Activated CD8-positive, alpha-beta T cell treated with anti-CD3 and anti-CD28 coated beads, Interleukin-2, amount 10 ng/mL, durations not matched to agents 7 days and 5 days (primary cell): Measurements from ENCODE around the gene CXADR. TPM values are rescaled to one million over a fixed set of nuclear protein-coding genes. Genes with fewer than 3 reads are reported as not detected.
"Not testable (repeated sequence)": the region's sequence is repeated elsewhere in the genome, so short reads cannot be mapped to it uniquely, and the experiment has no call there.

Source experiments
- ATAC-seq: fragments of 150-1000 bp; cut with Tn5 transposase; one replicate; pipeline ENCODE4 v1.10.0; 2021; ENCODE audit warnings: moderate library complexity
- CTCF ChIA-PET: fragments of 350-600 bp; sonication (Branson Sonifier 250); formaldehyde crosslinking; loops from one replicate; lab custom pipeline; 2021; ENCODE audit warnings: antibody characterized with exemption; lab: Charles Lee
- POLR2A ChIA-PET: fragments of 350-600 bp; sonication (Branson Sonifier 250); formaldehyde crosslinking; loops from one replicate; lab custom pipeline; 2021; ENCODE audit warnings: antibody characterized with exemption; lab: Charles Lee
- DNase-seq: peaks from one replicate; pipeline ENCODE4 v3.0.0-alpha.2; 2020
- H3K27ac Mint-ChIP-seq: one replicate; pipeline ENCODE4 v1.8.0; 2021; ENCODE audit warnings: mild to moderate bottlenecking, mixed read lengths
- H3K27me3 Mint-ChIP-seq: one replicate; pipeline ENCODE4 v1.8.0; 2021; ENCODE audit warnings: low read depth, mixed read lengths
- H3K36me3 Mint-ChIP-seq: one replicate; pipeline ENCODE4 v1.8.0; 2021; ENCODE audit warnings: low read depth, mixed read lengths
- H3K4me1 Mint-ChIP-seq: one replicate; pipeline ENCODE4 v1.8.0; 2021; ENCODE audit warnings: low read depth, mixed read lengths
- H3K4me3 Mint-ChIP-seq: one replicate; pipeline ENCODE4 v1.8.0; 2021; ENCODE audit warnings: mild to moderate bottlenecking, mixed read lengths
- H3K9me3 Mint-ChIP-seq: one replicate; pipeline ENCODE4 v1.8.0; 2022; ENCODE audit warnings: mixed read lengths; ENCODE audit not compliant: insufficient read depth
- total RNA-seq, 2 experiments: library from RNA; stranded (reverse); gene quantifications; one replicate each; pipeline ENCODE4 v1.2.3, GENCODE V29; 2021

CXADR gene
- under 1 TPM; 0.26 to 0.34 TPM for total RNA-seq

GRCh38 chr21:17512253-17513213 lies at the start of gene CXADR:
CXADR (plus strand) TSS chr21:17513043; CDS start chr21:17513130, 87 bp downstream.
- Mint-ChIP-seq H3K27ac (no peak within 1 kb of the TSS), H3K4me3 (peak within 1 kb of the TSS; percentile 81), H3K4me1 (peaks cover 21% of the 10 kb centered on the region), H3K9me3 (no peaks in the 10 kb centered on the region), H3K27me3 (peaks cover 39% of the 10 kb centered on the region), H3K36me3 (no peaks in the 10 kb centered on the region)
- DNase-seq = peak; percentile 80
- CTCF ChIA-PET = interaction anchor here (0.6 to 1.5 kb wide), 5 partner anchors 9 to 234 kb away, joined by 3 to 7 read pairs (median 3); no protein-coding TSS in a partner anchor
- POLR2A ChIA-PET = no interaction called here
- peak; percentile 85 for ATAC-seq

DNA sequence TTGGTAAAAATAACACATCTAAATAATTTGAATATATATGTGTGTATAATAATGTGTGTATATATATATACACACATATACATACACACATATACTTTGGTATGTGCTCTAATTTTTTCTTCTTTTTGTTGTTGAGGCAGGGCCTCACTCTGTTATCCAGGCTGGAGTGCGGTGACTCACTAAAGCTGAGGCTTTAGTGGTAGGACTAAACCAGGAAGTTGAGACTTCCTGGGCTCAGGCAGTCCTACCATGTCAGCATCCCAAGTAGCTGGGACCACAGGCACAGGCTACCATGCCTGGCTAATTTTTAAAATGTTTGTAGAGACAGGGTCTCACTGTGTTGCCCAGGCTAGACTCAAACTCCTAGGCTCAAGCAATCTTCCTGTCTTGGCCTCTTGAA lies 46.7 kb upstream of the CXADR start:
- Mint-ChIP-seq H3K4me1 (no peaks in the 10 kb centered on the region), H3K27ac (no peak overlapping the region), H3K27me3 (no peaks in the 10 kb centered on the region), H3K4me3 (no peak overlapping the region), H3K36me3 (no peaks in the 10 kb centered on the region), H3K9me3 (no peaks in the 10 kb centered on the region)
- CTCF ChIA-PET = no interaction called here
- ATAC-seq (no peak), DNase-seq (no peak)
- POLR2A ChIA-PET = no interaction called here

- CTCF ChIA-PET = no interaction called here
- Mint-ChIP-seq H3K27me3 (no peaks in the 10 kb centered on the region), H3K4me3 (no peak overlapping the region), H3K27ac (no peak overlapping the region), H3K36me3 (no peaks in the 10 kb centered on the region), H3K9me3 (no peaks in the 10 kb centered on the region), H3K4me1 (no peaks in the 10 kb centered on the region)
- DNase-seq = no peak
- POLR2A ChIA-PET = no interaction called here
- no peak for ATAC-seq
These were observed 45.5 kb upstream of the CXADR start for GRCh38 chr21:17467392-17467791.

GRCh38 chr21:17467829-17468228 lies 45.0 kb upstream of the CXADR start:
- Mint-ChIP-seq H3K9me3 (no peaks in the 10 kb centered on the region), H3K4me3 (no peak overlapping the region), H3K27ac (no peak overlapping the region), H3K27me3 (no peaks in the 10 kb centered on the region), H3K4me1 (no peaks in the 10 kb centered on the region), H3K36me3 (no peaks in the 10 kb centered on the region)
- DNase-seq = no peak
- ATAC-seq = no peak
- POLR2A ChIA-PET = no interaction called here
- CTCF ChIA-PET = no interaction called here

DNA sequence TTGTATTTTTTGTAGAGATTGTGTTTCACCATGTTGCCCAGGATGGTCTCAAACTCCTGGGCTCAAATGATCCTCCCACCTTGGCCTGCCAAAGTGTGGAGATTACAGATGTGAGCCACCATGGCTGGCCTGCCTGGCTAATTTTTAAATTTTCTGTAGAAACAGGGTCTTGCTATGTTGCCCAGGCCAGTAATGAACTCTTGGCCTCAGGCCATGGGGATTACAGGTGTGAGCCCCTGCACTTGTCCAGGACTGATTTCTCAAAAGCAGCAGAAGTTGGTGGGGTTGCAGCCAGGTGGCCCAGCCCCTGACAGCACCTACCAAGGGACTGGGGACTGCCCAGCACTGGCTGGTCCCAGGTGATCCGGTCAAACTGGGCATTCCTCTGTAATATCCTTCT lies 44.1 kb upstream of the CXADR start:
- DNase-seq (no peak), ATAC-seq (no peak)
- Mint-ChIP-seq H3K27ac (no peak overlapping the region), H3K9me3 (no peaks in the 10 kb centered on the region), H3K4me3 (no peak overlapping the region), H3K27me3 (no peaks in the 10 kb centered on the region), H3K36me3 (no peaks in the 10 kb centered on the region), H3K4me1 (no peaks in the 10 kb centered on the region)
- CTCF ChIA-PET = no interaction called here
- POLR2A ChIA-PET = no interaction called here

GRCh38 chr21:17469727-17470126 lies 43.1 kb upstream of the CXADR start:
- no peaks in the 10 kb centered on the region for H3K4me1 Mint-ChIP-seq
- ChIA-PET CTCF (no interaction called here), POLR2A (no interaction called here)
- no peaks in the 10 kb centered on the region for H3K36me3 Mint-ChIP-seq
- H3K27ac Mint-ChIP-seq = no peak overlapping the region
- no peaks in the 10 kb centered on the region for H3K9me3 Mint-ChIP-seq
- H3K27me3 Mint-ChIP-seq = no peaks in the 10 kb centered on the region
- DNase-seq = no peak
- no peak overlapping the region for H3K4me3 Mint-ChIP-seq
- ATAC-seq = no peak

DNA sequence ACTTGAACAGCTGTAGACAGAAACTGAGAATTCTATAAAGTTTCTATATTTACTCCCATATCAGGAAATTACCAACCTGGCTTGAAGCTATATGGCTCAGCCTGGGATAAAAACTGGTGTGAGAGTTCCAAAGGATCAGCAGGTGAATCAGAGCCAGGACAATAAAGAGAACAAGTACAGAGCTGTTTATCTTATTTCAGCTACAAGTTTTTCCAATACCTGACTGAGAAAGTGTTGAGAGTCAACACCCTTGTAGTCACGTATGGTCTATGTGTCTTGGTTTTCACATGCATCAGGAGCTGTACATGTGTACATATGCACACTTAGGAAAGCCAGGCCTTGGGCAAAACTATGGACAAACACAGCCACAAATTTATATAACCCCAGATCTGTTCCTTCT lies 40.7 kb upstream of the CXADR start:
- no peak for DNase-seq

DNA sequence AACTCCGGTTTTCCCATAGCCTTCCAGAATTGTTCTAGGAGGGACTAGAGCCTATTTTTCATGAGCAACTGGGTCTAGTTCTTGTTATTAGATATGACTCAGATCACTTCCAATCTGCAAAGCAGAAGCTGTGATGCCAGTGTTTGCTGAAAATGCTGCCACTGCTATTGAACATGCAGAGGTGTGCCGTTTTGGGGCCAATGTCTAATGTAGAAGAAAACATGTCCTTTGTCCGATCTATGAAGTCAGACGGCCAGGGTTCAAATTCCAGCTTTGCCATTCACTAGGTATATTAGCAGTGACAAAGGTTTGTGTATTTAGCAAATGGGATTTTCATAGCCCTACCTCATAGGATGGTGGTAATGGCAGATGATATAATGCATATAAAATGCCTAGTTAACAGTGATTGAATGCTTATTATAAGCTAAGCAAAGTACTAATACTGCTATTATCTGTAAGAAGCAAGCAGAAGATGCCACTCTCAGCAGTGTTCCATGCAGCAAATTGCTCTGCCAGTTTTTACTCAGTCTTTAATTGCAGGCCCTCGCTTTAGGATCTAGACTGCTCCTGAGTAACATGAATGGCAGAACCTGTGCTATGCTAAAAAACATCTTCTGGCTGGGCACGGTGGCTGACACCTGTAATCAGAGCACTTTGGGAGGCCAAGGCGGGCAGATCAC lies 40.1 kb upstream of the CXADR start:
- H3K36me3 Mint-ChIP-seq = no peaks in the 10 kb centered on the region
- DNase-seq = no peak
- H3K4me1 Mint-ChIP-seq = no peaks in the 10 kb centered on the region
- H3K27ac Mint-ChIP-seq = no peak overlapping the region
- ChIA-PET POLR2A (no interaction called here), CTCF (no interaction called here)
- no peak overlapping the region for H3K4me3 Mint-ChIP-seq
- no peaks in the 10 kb centered on the region for H3K27me3 Mint-ChIP-seq
- ATAC-seq = no peak
- H3K9me3 Mint-ChIP-seq = no peaks in the 10 kb centered on the region

More for the DNA sequence above, 40.7 kb upstream of the CXADR start:
- CTCF ChIA-PET = no interaction called here
- Mint-ChIP-seq H3K36me3 (no peaks in the 10 kb centered on the region), H3K27me3 (no peaks in the 10 kb centered on the region), H3K4me3 (no peak overlapping the region), H3K27ac (no peak overlapping the region), H3K9me3 (no peaks in the 10 kb centered on the region), H3K4me1 (no peaks in the 10 kb centered on the region)
- POLR2A ChIA-PET = no interaction called here
- ATAC-seq = no peak

GRCh38 chr21:17476006-17476405 lies 36.8 kb upstream of the CXADR start:
- no peaks in the 10 kb centered on the region for H3K36me3 Mint-ChIP-seq

DNA sequence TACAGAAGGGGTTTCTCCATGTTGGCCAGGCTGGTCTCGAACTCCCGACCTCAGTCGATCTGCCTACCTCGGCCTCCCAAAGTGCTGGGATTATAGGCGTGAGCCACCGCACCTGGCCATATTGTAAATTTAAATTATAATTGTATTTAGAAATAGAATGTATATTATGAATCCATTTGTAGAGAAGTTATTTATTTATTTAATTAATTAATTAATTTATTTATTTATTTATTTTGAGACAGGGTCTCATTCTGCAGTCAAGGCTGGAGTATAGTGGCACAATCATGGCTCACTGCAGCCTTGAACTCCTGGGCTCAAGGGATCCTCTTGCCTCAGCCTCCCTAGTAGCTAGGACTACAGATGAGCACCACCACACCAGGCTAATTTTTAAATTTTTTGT lies 34.7 kb upstream of the CXADR start:
- CTCF ChIA-PET, H3K27me3 Mint-ChIP-seq, ATAC-seq, H3K36me3 Mint-ChIP-seq, H3K9me3 Mint-ChIP-seq, H3K27ac Mint-ChIP-seq, POLR2A ChIA-PET, H3K4me1 Mint-ChIP-seq, H3K4me3 Mint-ChIP-seq, DNase-seq: not testable (repeated sequence)

More at GRCh38 chr21:17476006-17476405, 36.8 kb upstream of the CXADR start:
- H3K4me1 Mint-ChIP-seq = no peaks in the 10 kb centered on the region
- no peaks in the 10 kb centered on the region for H3K9me3 Mint-ChIP-seq
- ATAC-seq (no peak), DNase-seq (no peak)
- no peak overlapping the region for H3K27ac Mint-ChIP-seq
- H3K27me3 Mint-ChIP-seq = no peaks in the 10 kb centered on the region
- ChIA-PET POLR2A (no interaction called here), CTCF (no interaction called here)
- no peak overlapping the region for H3K4me3 Mint-ChIP-seq

DNA sequence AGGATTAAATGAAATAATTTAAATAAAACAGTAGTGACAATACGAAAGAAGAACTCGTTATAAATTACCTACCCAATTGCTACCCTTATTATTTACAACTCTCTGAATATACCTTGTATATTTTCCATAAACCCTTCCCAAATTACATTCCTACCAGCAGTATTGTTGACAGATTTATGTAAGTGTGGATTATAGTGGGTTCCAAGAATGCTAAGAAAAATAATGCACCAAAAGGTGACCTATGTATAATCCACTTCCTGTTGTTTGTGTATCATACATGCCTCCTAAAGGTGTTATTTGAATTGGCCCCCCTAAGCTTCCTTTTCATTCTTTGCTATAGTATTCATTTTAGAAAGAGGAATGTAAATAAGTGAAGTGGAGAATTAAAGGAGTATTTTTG lies 33.2 kb upstream of the CXADR start:
- no peaks in the 10 kb centered on the region for H3K9me3 Mint-ChIP-seq
- no peak overlapping the region for H3K27ac Mint-ChIP-seq
- CTCF ChIA-PET = no interaction called here
- no peak for ATAC-seq
- H3K27me3 Mint-ChIP-seq = no peaks in the 10 kb centered on the region
- H3K4me1 Mint-ChIP-seq = no peaks in the 10 kb centered on the region
- no peak overlapping the region for H3K4me3 Mint-ChIP-seq
- no peak for DNase-seq
- POLR2A ChIA-PET = no interaction called here
- H3K36me3 Mint-ChIP-seq = no peaks in the 10 kb centered on the region

- ATAC-seq = no peak
- Mint-ChIP-seq H3K27me3 (peaks cover 3% of the 10 kb centered on the region), H3K36me3 (no peaks in the 10 kb centered on the region), H3K4me3 (no peak overlapping the region), H3K9me3 (no peaks in the 10 kb centered on the region), H3K4me1 (no peaks in the 10 kb centered on the region), H3K27ac (no peak overlapping the region)
- ChIA-PET POLR2A (no interaction called here), CTCF (interaction anchor here (0.7 kb wide), 1 partner anchor 335 kb away, joined by 3 read pairs; no protein-coding TSS in a partner anchor)
- DNase-seq = no peak
These were observed 29.9 kb upstream of the CXADR start for GRCh38 chr21:17482928-17483327.
